D341Med (cell line): ENCODE measurements around the gene KLHL3.
"Not testable (repeated sequence)": the region's sequence is repeated elsewhere in the genome, so short reads cannot be mapped to it uniquely, and the experiment has no call there.

Experiments
- DNase-seq: peaks from one replicate; pipeline ENCODE4 v3.0.0; 2012; ENCODE audit warnings: low spot score

The KLHL3 gene

GRCh38 chr5:137667341-137667740 is 68.5 kb downstream of the KLHL3 start:
- DNase-seq, result no peak

- DNase-seq, result no peak
These were observed 69.0 kb downstream of the KLHL3 start for GRCh38 chr5:137666901-137667300.

- DNase-seq, result no peak
These were observed 69.4 kb downstream of the KLHL3 start for GRCh38 chr5:137666461-137666850.

DNA sequence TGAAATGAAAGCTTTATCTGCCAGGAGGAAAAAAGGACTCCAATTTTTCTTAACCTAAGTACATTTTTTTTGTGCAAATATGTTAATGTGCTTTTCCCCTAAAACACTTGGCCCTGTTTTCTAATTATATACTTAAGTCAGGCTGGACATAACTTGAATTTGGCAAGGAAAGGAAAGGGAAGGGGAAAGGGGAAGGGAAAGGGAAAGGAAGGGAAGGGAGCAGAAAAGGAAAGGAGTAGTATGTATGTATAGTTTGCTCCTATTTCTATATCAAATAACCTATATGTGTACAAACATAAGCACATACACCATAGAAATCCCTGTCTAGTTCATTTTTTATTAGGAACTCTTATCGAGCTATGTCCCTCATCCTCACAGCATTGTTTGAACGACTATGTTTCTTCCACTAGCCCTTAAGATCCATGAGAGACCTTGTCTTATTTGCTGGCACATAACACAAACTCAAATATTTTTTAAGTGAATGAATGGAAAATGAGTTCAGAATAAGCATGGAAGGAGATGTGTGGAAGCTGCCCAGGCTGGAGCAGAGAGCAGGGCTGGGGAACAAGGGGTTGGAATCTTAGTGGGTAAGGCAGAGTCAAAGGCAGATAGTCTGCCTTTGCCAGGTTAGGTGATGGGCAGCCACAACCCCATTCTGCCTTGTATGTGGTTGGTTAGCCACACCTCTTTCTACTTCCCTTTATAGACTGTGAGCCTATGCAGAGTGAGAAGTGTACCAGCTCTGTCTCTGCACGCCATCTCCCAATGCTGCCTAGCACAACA is 70.0 kb downstream of the KLHL3 start:
- no peak for DNase-seq

DNA sequence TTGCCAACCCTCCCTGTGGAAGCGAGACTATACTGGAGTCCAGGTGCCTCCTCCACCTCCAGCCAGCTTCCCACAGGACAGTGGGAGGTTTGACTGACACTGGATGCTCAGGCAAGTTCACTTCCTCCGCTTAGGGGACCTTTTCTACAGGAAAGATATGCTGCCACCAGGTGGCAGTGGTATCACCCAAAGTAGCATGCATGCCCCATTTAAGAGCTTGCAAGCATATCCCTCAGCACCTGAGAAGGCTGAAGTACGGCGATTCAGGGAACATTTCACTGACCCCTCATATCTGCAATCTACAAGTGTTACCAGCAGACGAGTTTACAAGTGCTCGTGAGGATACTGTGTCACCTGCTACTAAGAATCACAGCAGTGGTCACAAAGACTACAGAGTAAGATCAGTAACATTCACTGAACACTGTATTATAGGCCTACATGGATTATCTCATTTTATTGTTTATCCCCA is 75.5 kb downstream of the KLHL3 start:
- DNase-seq, result peak; percentile 73

DNA sequence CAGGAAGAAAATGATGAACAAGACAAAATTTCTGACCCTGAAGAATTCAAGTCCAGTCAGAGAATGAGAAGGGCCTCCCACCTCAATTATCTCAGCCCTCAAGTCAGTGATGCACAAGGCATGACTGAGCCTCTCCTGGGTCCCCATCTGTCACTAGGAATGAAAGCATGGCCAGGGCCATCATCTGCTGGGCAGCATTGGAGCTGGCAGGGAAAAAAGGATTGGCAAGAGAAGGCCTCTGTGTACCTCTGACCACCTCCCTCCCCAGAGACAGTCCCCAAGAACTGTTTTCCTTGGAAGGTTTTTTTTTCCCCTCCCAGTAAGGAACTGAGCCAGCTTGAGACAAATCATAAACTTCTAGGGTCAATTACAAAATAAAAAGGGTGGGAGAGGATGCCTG is 76.7 kb downstream of the KLHL3 start:
- DNase-seq, result no peak

GRCh38 chr5:137658324-137658723 is 77.6 kb downstream of the KLHL3 start:
- DNase-seq, result no peak

- no peak for DNase-seq
These were observed 78.8 kb downstream of the KLHL3 start for GRCh38 chr5:137657073-137657472.

DNA sequence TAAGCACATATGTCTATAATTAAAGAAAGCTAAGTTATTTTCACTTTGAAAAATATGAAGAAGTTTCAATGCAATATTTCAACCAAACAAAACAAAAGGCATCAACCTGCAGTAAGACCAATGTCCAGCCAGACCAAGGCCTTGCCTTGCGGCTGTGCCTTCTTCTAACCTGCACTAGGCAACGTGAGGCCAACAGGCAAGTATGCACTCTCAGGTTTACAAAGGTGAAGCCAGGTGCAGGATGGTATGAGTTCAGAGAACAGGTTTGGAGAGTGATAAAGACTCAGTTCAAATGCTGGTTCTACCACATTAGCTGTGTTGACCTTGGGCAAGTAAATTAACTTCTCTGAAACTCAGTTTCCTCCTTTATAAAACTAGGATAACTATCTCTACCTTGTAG is 79.3 kb downstream of the KLHL3 start:
- DNase-seq, result no peak

DNA sequence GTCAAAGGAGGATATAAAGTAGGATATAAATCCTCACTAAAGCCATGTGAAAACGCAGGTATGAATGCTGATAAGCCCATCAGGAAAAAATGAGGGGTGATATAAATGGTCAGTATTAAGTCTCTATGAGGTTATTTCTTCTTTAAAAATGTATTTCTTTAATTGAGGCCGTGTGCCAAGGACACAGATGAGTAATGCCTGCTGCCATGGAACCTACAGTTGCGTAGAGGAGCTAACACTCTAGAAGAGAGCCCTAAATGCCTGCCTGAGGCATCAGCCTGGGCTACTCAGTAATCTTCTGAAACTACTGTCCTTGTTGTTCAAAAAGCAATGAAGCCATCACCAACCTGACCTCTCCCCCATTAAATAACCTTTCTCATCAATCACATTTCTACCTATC is 84.9 kb downstream of the KLHL3 start:
- no peak for DNase-seq

- DNase-seq, result peak; percentile 43
These were observed 86.5 kb downstream of the KLHL3 start for GRCh38 chr5:137649228-137649935.

DNA sequence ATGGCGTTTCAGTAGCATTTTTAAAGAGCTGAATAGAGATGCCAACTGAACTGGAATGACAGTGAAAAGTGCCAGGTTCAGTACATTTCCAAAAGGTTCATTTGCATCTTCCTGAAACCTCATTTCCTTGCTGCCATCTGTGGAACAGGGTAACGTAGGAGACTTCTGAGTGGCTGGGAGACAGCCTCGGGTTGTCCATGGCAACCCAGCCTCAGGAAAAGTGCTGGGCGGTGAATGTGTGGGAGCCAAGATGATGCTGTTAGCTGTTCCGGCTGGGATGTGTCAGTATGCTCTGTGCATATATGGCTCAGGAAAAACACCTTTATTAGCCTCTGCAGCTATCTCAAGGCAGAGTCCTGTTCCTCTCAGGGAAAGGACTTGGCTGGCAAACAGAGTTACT is 87.5 kb downstream of the KLHL3 start:
- no peak for DNase-seq

DNA sequence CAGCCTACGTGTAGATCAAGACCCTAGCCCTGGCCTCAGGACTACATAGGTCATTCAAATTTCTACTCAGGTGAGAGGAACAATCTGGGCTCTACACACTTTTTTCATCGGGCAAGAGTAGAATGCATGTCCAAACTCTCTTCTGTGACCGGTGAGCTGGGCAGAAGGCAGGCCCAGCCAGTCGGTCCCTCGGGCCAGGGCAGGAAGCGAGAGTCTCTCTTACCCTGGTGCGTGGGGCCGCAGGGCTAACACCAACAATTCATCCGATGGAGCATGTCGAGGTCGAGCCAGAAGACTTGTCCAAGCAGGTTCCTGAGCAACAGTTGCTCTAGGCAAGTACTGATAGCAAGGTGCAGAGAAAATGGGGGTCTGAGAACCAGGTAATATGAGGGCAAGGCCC is 88.5 kb downstream of the KLHL3 start:
- no peak for DNase-seq

GRCh38 chr5:137646761-137647160 is 89.1 kb downstream of the KLHL3 start:
- DNase-seq, result no peak

- DNase-seq, result not testable (repeated sequence)
These were observed 92.8 kb downstream of the KLHL3 start for GRCh38 chr5:137643081-137643480.

GRCh38 chr5:137642091-137642490 is 93.8 kb downstream of the KLHL3 start:
- DNase-seq, result no peak

GRCh38 chr5:137641148-137641547 is 94.7 kb downstream of the KLHL3 start:
- no peak for DNase-seq

DNA sequence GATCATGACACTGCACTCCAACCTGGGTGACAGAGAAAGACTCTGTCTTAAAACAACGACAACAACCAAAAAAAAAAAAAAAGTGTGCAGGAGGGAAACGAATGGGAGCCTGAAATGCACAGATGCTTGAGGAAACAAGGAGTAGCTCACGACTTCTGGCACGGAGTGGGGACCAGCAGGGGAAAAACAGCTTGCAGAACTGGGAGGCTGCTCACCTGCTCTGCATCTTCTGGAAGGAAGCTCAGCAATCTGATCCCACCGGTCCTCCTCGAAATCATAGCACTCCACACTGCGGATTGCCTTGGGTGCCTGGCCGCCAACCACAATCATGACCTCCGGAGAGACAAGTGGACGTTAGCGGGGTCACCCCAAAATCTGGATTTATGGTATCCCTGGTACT is 96.2 kb downstream of the KLHL3 start:
- no peak for DNase-seq

- DNase-seq, result no peak
These were observed 97.0 kb downstream of the KLHL3 start for GRCh38 chr5:137638841-137639240.

DNA sequence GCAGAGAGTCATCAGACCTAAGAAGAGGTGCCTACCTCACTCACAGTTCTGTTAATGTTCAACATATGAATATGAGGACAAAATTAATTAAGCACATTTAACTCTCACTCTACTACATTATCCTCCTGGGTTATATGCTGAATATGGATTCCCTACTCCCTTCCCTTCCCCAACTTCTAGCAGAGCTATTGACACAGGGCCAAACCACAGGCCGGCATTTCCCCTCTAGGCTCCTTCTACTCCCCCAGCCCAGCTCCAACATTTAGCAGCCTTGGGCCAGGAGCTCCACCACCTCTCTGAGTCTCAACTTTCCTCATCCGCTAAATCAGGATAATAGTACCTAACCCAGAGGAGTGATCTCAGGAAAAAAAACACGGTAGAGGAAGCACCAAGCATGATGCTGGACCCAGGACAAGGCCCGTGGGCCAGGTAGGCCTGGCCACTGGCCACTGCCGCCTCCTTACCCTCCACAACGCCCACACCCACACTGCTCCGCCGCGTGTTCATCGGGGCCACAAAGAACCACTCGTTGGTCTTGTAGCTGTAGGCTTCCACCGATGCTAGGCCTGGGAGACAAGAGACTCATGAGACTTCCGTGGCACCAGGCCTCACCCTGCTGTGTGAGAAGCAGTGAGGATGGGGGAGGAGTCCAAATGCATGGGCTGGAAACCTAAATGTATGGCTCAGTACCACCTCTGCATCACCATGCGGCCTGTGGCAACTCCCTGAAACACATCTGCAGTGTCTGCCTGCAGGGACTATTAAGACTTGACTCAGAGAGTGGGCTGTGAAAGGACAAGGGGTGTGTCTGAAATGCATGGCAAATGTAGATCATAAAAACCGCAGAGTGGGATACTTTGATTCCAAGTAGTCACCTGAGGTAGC is 98.8 kb downstream of the KLHL3 start:
- DNase-seq, result no peak

- no peak for DNase-seq
These were observed 99.8 kb downstream of the KLHL3 start for GRCh38 chr5:137636099-137636498.

- no peak for DNase-seq
These were observed 100.4 kb downstream of the KLHL3 start for GRCh38 chr5:137635521-137635921.

- no peak for DNase-seq
These were observed 102.0 kb downstream of the KLHL3 start for GRCh38 chr5:137633896-137634295.
